ENCODE results near the gene TFAM.

TFAM gene

GRCh38 chr10:58394471-58394870, 9.3 kb downstream of the TFAM start:
- TF ChIP-seq CTCF (conservative IDR thresholded peaks at IDR 0.05): no peak
- H3K27ac ChIP-seq: no peak overlapping the region

DNA sequence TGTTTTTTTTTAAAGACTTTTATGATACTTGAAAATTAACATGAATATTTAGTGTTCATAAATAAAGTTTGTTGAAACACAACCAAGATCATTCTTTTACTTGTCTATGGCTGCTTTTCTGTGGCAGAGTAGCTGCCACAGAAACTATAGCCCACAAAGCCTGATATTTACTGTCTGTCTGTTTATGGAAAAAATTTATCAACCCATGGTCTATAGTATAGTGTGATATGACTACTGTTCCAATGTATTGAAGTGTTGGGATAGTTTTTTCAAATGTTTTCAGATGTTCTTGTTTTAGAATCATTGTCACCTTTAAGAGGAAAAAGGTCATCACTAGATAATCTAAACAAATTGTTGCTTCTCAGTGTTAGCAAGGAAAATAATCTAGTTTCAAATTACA, 10.8 kb downstream of the TFAM start:
- TF ChIP-seq CTCF (conservative IDR thresholded peaks at IDR 0.05): no peak

GRCh38 chr10:58397830-58398229, 12.6 kb downstream of the TFAM start:
- no peak overlapping the region for H3K27ac ChIP-seq
- no peak for TF ChIP-seq CTCF (conservative IDR thresholded peaks at IDR 0.05)

More for the DNA sequence above, 10.8 kb downstream of the TFAM start:
- H3K27ac ChIP-seq: no peak overlapping the region

- no peak overlapping the region for H3K27ac ChIP-seq
- no peak for TF ChIP-seq CTCF (conservative IDR thresholded peaks at IDR 0.05)
Observed at GRCh38 chr10:58399410-58399809, 14.2 kb downstream of the TFAM start.

- no peak for TF ChIP-seq CTCF (conservative IDR thresholded peaks at IDR 0.05)
- no peak overlapping the region for H3K27ac ChIP-seq
Observed at GRCh38 chr10:58400609-58401008, 15.4 kb downstream of the TFAM start.

DNA sequence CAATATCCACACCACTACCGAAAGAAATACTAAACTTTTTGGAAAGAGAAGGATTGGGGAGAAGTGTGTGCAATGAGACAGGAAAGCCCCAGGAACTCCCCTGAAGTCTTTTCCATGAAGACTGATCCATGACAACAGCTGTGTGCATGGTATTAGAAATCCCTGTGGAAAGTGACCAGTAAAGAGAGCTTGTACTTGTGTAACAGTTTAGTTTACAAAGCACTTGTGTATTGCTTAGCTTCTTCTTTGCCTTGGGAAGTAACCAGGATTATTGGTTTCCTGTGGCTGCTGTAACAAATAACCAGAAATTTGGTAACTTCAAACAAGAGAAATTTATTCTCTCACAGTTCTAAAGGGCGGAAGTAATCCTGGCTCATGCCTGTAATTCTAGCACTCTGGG, 18.8 kb downstream of the TFAM start:
- no peak overlapping the region for H3K27ac ChIP-seq
- no peak for TF ChIP-seq CTCF (conservative IDR thresholded peaks at IDR 0.05)

DNA sequence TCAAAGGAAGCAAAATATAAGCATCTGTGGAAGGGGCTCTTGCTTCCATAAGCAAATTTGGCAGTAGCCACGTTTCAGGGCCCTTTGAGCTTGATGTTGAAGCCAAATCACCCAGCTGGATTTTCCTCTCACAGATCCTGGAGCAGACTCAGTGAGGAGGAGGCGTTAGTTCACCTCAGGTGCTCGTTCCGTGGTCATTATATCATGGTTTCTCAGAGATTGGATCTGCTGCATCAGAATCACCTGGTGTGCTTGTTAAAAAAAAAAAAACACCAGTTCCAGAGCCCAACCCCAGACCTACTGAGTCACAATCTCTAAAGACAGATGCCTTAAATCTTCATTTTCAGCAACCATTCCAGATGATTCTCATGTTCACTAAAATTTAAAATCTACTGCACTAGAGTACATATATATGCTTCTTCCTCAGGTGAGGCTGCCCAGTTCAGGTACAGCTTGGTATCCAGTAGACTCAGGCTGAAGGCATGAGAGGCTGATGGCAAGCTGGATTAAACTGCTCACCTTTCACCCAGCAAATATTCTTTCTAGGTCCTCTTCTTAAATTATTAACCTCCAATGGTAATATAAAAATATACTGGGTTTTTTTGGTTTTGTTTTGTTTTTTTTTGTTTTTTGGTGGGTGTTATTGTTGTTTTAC, 24.9 kb downstream of the TFAM start:
- no peak overlapping the region for H3K27ac ChIP-seq
- no peak for TF ChIP-seq CTCF (conservative IDR thresholded peaks at IDR 0.05)

Measured in VCaP (cell line).